ENCODE measurements around the gene SLC16A4. TPM values are rescaled to one million over a fixed set of nuclear protein-coding genes. Genes with fewer than 3 reads are reported as not detected.

SLC16A4 gene
- total RNA-seq, 1 donor, result 241 TPM

- TF ChIP-seq CTCF (IDR thresholded peaks at IDR 0.05; ENCODE audit: insufficient read depth, low read depth, low read length), result peak; percentile 59
- H3K4me3 ChIP-seq (ENCODE audit: low read depth, low read length), result peak overlapping the region; percentile 99
- DNase-seq (ENCODE audit: low read depth), result peak; percentile 59
Measured at GRCh38 chr1:110339407-110340206, 51.2 kb downstream of the SLC16A4 start.

- DNase-seq (ENCODE audit: low read depth), result peak; percentile 100
- peak within 1 kb of the TSS; percentile 99 for H3K4me3 ChIP-seq (ENCODE audit: low read depth, low read length)
Measured at GRCh38 chr1:110338886-110339406, 51.9 kb downstream of the SLC16A4 start, which contains the start of gene RBM15. Gene RBM15 (plus strand): TSS chr1:110339377. CDS start chr1:110339406, 29 bp downstream.

GRCh38 chr1:110338309-110338885 is 52.4 kb downstream of the SLC16A4 start:
- DNase-seq (ENCODE audit: low read depth), result peak; percentile 89
- TF ChIP-seq CTCF (IDR thresholded peaks at IDR 0.05; ENCODE audit: insufficient read depth, low read depth, low read length), result peak; percentile 43
- peak overlapping the region; percentile 76 for H3K4me3 ChIP-seq (ENCODE audit: low read depth, low read length)

More at GRCh38 chr1:110338886-110339406, 51.9 kb downstream of the SLC16A4 start, which contains the start of gene RBM15:
- TF ChIP-seq CTCF (IDR thresholded peaks at IDR 0.05; ENCODE audit: insufficient read depth, low read depth, low read length), result no peak

GRCh38 chr1:110337704-110338308 is 53.0 kb downstream of the SLC16A4 start:
- H3K4me3 ChIP-seq (ENCODE audit: low read depth, low read length), result peak overlapping the region; percentile 76
- TF ChIP-seq CTCF (IDR thresholded peaks at IDR 0.05; ENCODE audit: insufficient read depth, low read depth, low read length), result no peak
- no peak for DNase-seq (ENCODE audit: low read depth)

- peak; percentile 52 for DNase-seq (ENCODE audit: low read depth)
- TF ChIP-seq CTCF (IDR thresholded peaks at IDR 0.05; ENCODE audit: insufficient read depth, low read depth, low read length), result no peak
Measured at GRCh38 chr1:110336300-110337039, 54.4 kb downstream of the SLC16A4 start.

GRCh38 chr1:110335265-110335664 is 55.6 kb downstream of the SLC16A4 start:
- no peak for TF ChIP-seq CTCF (IDR thresholded peaks at IDR 0.05; ENCODE audit: insufficient read depth, low read depth, low read length)
- no peak for DNase-seq (ENCODE audit: low read depth)

More at GRCh38 chr1:110336300-110337039, 54.4 kb downstream of the SLC16A4 start:
- no peak overlapping the region for H3K4me3 ChIP-seq (ENCODE audit: low read depth, low read length)

More at GRCh38 chr1:110335265-110335664, 55.6 kb downstream of the SLC16A4 start:
- no peak overlapping the region for H3K4me3 ChIP-seq (ENCODE audit: low read depth, low read length)

All from fibroblast of villous mesenchyme (primary cell).